ENCODE measurements around the gene MESP1.

MESP1 gene

GRCh38 chr15:89781055-89781454 is 30.0 kb upstream of the MESP1 start:
- no peak for DNase-seq (ENCODE audit: low read depth)

- no peak for DNase-seq (ENCODE audit: low read depth)
These were observed 29.6 kb upstream of the MESP1 start for GRCh38 chr15:89780601-89781000.

- no peak for DNase-seq (ENCODE audit: low read depth)
These were observed 27.8 kb upstream of the MESP1 start for GRCh38 chr15:89778861-89779260.

- no peak for DNase-seq (ENCODE audit: low read depth)
These were observed 26.8 kb upstream of the MESP1 start for GRCh38 chr15:89777782-89778380.

GRCh38 chr15:89777073-89777751 is 26.2 kb upstream of the MESP1 start:
- DNase-seq (ENCODE audit: low read depth): no peak

- peak; percentile 14 for DNase-seq (ENCODE audit: low read depth)
These were observed 25.4 kb upstream of the MESP1 start, which contains the start of gene MESP2 for GRCh38 chr15:89776274-89777072. Gene MESP2, plus strand, starts transcription at chr15:89776332. Its CDS starts 26 bp downstream, at chr15:89776358.

GRCh38 chr15:89775815-89776214 is 24.8 kb upstream of the MESP1 start:
- no peak for DNase-seq (ENCODE audit: low read depth)

- DNase-seq (ENCODE audit: low read depth): no peak
These were observed 23.4 kb upstream of the MESP1 start for GRCh38 chr15:89774492-89774891.

GRCh38 chr15:89772932-89773583 is 22.0 kb upstream of the MESP1 start:
- no peak for DNase-seq (ENCODE audit: low read depth)

GRCh38 chr15:89770041-89770440 is 19.0 kb upstream of the MESP1 start:
- DNase-seq (ENCODE audit: low read depth): no peak

DNA sequence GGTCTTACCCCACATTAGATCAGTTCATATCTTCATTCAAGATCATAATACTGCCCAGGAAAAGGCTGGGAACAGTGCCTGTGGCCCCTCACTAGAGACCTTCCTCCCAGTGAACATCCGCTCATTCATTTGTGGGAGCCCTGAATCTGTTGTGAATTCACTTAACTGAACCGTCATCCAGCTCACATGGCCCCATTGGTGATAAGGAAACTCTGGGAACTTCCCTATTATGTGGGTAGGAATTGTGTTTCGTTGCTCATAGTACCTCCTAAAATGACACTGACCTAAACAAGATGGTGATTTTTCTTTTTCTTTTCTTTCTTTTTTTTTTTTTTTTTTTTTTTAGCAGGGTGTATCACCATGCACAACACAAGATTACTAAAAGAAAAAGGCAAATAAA is 18.3 kb upstream of the MESP1 start:
- no peak for DNase-seq (ENCODE audit: low read depth)

DNA sequence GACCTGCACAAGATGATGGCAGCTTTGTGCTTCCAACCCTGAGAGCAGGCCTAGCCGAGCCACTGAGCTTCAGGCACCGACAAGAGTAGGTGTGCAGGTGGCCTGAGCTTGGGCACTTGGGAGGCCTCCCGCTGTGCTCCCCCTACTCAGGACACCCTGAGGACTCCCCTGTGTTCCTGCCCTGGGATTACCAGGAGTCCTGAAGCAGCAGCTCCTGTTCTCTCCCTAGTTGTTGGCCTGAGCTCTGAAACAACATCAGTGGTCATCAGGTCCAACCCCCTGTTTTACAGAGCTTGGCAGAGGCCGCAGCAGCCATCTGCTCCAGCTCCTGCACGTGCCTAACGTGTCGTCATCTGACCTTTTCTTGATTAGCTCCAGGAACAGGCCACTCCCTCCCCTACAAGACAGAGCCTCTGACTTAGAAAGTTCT is 17.0 kb upstream of the MESP1 start:
- no peak for DNase-seq (ENCODE audit: low read depth)

DNA sequence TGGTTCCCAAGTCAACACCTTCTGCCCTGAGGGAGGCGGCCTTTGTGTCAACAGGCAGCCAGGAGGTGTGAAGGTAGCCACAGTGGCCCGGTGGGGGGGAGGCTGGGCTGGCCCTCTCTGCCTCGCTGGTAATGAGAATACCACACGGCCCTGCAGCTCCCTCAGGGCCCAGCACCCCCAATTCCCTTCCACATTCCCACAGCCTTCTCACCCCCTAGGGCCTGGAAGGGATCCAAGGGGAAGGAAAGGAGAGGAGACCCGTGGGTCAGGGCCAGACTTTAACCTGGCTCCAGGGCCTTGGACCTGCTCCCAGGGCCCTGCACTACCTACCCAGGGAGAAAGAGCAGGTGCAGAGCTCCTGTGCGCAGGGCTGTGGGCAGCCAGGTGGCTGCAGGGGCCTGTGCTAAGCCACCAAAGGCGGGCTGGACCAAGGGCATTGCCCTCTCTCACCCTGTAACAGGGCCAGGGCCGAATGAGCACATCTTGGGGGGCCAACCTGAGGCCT is 16.4 kb upstream of the MESP1 start:
- no peak for DNase-seq (ENCODE audit: low read depth)

GRCh38 chr15:89766357-89767311 is 15.6 kb upstream of the MESP1 start:
- no peak for DNase-seq (ENCODE audit: low read depth)

- no peak for DNase-seq (ENCODE audit: low read depth)
These were observed 14.6 kb upstream of the MESP1 start for GRCh38 chr15:89765694-89766093.

DNA sequence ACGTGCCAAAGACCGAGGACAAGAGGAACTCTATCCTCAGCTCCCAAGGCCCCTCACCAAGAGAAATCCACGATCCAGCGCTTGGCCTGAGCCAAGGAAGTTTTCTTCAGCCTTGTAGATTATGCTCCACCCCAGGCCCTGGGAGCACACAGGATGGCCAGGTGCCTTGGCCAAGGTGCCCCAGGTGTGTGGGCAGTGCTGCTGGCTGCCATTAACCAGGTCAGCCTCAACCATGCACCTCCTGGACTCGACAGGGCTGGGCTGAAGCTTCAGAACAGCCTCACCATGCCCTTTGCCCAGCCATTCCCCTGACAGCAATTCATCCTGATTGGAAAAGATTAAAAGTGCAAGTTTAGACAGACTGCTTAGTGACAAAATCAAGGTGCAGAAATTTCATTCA is 10.9 kb upstream of the MESP1 start:
- DNase-seq (ENCODE audit: low read depth): no peak

DNA sequence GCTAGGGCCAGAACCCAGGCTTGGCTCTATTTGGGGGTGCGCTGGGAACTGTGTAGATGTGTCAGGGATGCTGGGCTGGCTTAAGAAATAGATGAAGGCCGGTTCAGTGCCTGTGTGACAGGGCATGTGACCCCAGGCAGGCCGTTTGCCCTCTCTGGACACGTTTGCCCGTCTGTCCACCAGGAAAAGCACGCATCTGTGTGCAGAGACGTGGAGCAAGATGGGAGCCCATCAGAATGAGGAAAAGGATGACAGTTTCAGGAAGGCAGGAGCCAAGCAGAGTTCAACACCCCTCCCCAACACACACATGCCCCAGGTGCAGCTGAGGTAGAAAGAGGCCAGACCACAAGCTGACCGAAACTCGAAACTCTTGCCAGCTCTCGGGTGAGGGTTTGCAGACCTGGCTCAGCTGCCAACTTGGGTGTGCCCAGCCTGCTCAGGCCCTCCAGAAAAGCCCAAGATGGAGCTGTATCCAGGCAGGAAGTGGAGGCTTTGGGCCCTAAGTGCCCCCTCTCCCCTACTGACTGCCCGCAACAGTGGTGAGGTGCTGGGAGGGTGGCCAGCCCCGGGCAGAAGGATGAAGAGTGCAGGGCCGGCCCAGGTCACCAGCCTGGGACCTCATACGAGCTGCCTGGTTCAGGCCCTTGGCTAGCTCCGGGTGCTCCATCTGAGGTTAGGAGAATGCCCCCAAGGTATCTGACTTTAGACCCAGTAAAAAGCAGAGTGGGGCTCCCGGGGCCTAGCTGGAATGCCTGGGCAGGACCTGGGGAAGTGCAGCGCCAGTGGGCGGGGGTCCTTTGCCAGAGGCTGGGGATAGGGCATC is 10.2 kb upstream of the MESP1 start:
- no peak for DNase-seq (ENCODE audit: low read depth)

GRCh38 chr15:89760303-89761008 is 9.4 kb upstream of the MESP1 start:
- DNase-seq (ENCODE audit: low read depth): peak; percentile 51

GRCh38 chr15:89759835-89760234 is 8.8 kb upstream of the MESP1 start:
- no peak for DNase-seq (ENCODE audit: low read depth)

GRCh38 chr15:89758981-89759380 is 7.9 kb upstream of the MESP1 start:
- no peak for DNase-seq (ENCODE audit: low read depth)

Measured in stimulated activated CD8-positive, alpha-beta memory T cell treated with anti-CD3 and anti-CD28 coated beads, Interleukin-7, amount 100 ng/mL, for 24 hours (primary cell).